Measurements from ENCODE around the gene HACD4.

- TF ChIP-seq POLR2A (IDR thresholded peaks at IDR 0.05), result no peak
- TF ChIP-seq, protein P1, sequence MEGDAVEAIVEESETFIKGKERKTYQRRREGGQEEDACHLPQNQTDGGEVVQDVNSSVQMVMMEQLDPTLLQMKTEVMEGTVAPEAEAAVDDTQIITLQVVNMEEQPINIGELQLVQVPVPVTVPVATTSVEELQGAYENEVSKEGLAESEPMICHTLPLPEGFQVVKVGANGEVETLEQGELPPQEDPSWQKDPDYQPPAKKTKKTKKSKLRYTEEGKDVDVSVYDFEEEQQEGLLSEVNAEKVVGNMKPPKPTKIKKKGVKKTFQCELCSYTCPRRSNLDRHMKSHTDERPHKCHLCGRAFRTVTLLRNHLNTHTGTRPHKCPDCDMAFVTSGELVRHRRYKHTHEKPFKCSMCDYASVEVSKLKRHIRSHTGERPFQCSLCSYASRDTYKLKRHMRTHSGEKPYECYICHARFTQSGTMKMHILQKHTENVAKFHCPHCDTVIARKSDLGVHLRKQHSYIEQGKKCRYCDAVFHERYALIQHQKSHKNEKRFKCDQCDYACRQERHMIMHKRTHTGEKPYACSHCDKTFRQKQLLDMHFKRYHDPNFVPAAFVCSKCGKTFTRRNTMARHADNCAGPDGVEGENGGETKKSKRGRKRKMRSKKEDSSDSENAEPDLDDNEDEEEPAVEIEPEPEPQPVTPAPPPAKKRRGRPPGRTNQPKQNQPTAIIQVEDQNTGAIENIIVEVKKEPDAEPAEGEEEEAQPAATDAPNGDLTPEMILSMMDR (IDR thresholded peaks at IDR 0.05), result no peak
These were observed 49.4 kb upstream of the HACD4 start for GRCh38 chr9:21080793-21081192.
